Right atrium auricular region (tissue), 2 donors: ENCODE measurements around the gene LCLAT1. TPM values are rescaled to one million over a fixed set of nuclear protein-coding genes. Genes with fewer than 3 reads are reported as not detected.
A peak's percentile ranks its signal among the peaks of the same experiment; 100 is the strongest.

Experiments used
- DNase-seq: peaks from one replicate; pipeline ENCODE4 v3.0.0-alpha.2; 2019; ENCODE audit warnings: low spot score
- H3K27ac ChIP-seq, 2 donors: fragments of 200-600 bp; sonication (generic); 1 replicate in 1 of 2; 2 replicates in 1 of 2; pipeline ENCODE4 v1.5.1; 2016 to 2019
- H3K27me3 ChIP-seq, 2 donors: fragments of 200-600 bp; sonication (generic); one replicate each; pipeline versions ENCODE4 v1.5.1 to v1.6.0; 2017 to 2019
- H3K36me3 ChIP-seq: fragments of 200-600 bp; sonication (generic); one replicate; pipeline ENCODE4 v1.5.1; 2016
- H3K4me1 ChIP-seq, 2 donors: fragments of 200-600 bp; sonication (generic); one replicate each; pipeline versions ENCODE4 v1.5.1 to v1.6.0; 2017 to 2019
- H3K4me3 ChIP-seq, 2 donors: fragments of 200-600 bp; sonication (generic); 1 replicate in 1 of 2; 2 replicates in 1 of 2; pipeline ENCODE4 v1.5.1; 2017 to 2019; ENCODE audit warnings: mild to moderate bottlenecking in 1 of 2, moderate library complexity in 1 of 2
- H3K9me3 ChIP-seq, 2 donors: fragments of 200-600 bp; sonication (generic); one replicate each; pipeline ENCODE4 v1.5.1; 2019
- CTCF ChIP-seq, 2 donors: fragments of 200-600 bp; sonication (generic); IDR thresholded peaks; one replicate each; pipeline ENCODE4 v1.5.1; 2019; ENCODE audit warnings: antibody characterized with exemption in 2 of 2
- total RNA-seq, 2 donors: library from RNA; depleted of rRNA; stranded (reverse); fragments of >200 nt; gene quantifications; one replicate each; pipeline ENCODE4 v1.1.0, GENCODE V29; 2016

The LCLAT1 gene
- total RNA-seq, 2 donors from 2014 or later, result 13.2 to 14.3 TPM

GRCh38 chr2:30410217-30410616, 36.8 kb upstream of the LCLAT1 start:
- Histone ChIP-seq H3K27ac (peak overlapping the region in 1 of 2 donors; percentile 16), H3K27me3 (no peaks in the 10 kb centered on the region), H3K36me3 (no peaks in the 10 kb centered on the region), H3K9me3 (no peaks in the 10 kb centered on the region), H3K4me1 (peaks cover 0 to 65% of the 10 kb centered on the region in 2 donors), H3K4me3 (no peak overlapping the region)
- DNase-seq, result no peak
- no peak for TF ChIP-seq CTCF (IDR thresholded peaks at IDR 0.05)

GRCh38 chr2:30412047-30412683, 34.9 kb upstream of the LCLAT1 start:
- no peak overlapping the region for H3K4me3 ChIP-seq
- H3K27me3 ChIP-seq, result no peaks in the 10 kb centered on the region
- H3K27ac ChIP-seq, result peak overlapping the region; percentile 42 to 82
- no peak for DNase-seq
- H3K9me3 ChIP-seq, result no peaks in the 10 kb centered on the region
- H3K4me1 ChIP-seq, result peaks cover 0 to 75% of the 10 kb centered on the region in 2 donors
- no peaks in the 10 kb centered on the region for H3K36me3 ChIP-seq
- TF ChIP-seq CTCF (IDR thresholded peaks at IDR 0.05), result no peak

GRCh38 chr2:30412684-30413570, 34.1 kb upstream of the LCLAT1 start:
- Histone ChIP-seq H3K4me3 (no peak overlapping the region), H3K9me3 (no peaks in the 10 kb centered on the region), H3K27me3 (no peaks in the 10 kb centered on the region), H3K36me3 (no peaks in the 10 kb centered on the region), H3K4me1 (peaks cover 0 to 68% of the 10 kb centered on the region in 2 donors), H3K27ac (peak overlapping the region; percentile 42 to 82)
- no peak for TF ChIP-seq CTCF (IDR thresholded peaks at IDR 0.05)
- DNase-seq, result no peak

- DNase-seq, result no peak
- Histone ChIP-seq H3K4me3 (no peak overlapping the region), H3K36me3 (no peaks in the 10 kb centered on the region), H3K9me3 (no peaks in the 10 kb centered on the region), H3K27ac (no peak overlapping the region), H3K4me1 (peaks cover 0 to 49% of the 10 kb centered on the region in 2 donors), H3K27me3 (no peaks in the 10 kb centered on the region)
- TF ChIP-seq CTCF (IDR thresholded peaks at IDR 0.05), result no peak
These were observed 32.1 kb upstream of the LCLAT1 start for GRCh38 chr2:30414961-30415360.

GRCh38 chr2:30417253-30417652, 29.8 kb upstream of the LCLAT1 start:
- Histone ChIP-seq H3K27me3 (no peaks in the 10 kb centered on the region), H3K9me3 (no peaks in the 10 kb centered on the region), H3K4me1 (peaks cover 0 to 35% of the 10 kb centered on the region in 2 donors), H3K36me3 (no peaks in the 10 kb centered on the region), H3K27ac (peak overlapping the region; percentile 42 to 64), H3K4me3 (no peak overlapping the region)
- no peak for TF ChIP-seq CTCF (IDR thresholded peaks at IDR 0.05)
- peak; percentile 82 for DNase-seq
